Memory B cell (primary cell): Measurements from ENCODE around the gene ATRAID.
"Not testable (repeated sequence)": the region's sequence is repeated elsewhere in the genome, so short reads cannot be mapped to it uniquely, and the experiment has no call there.

Source experiments
- ATAC-seq: fragments of 150-1000 bp; cut with Tn5 transposase; 2 replicates; pipeline ENCODE4 v1.10.0; 2021; ENCODE audit warnings: low read depth, mild to moderate bottlenecking, moderate library complexity
- DNase-seq, 2 donors: peaks; one replicate each; pipeline ENCODE4 v3.0.0; 2022; ENCODE audit warnings: low spot score in 2 of 2
- H3K27ac Mint-ChIP-seq: one replicate; pipeline ENCODE4 v1.8.0; 2022; ENCODE audit warnings: mild to moderate bottlenecking, moderate library complexity, mixed read lengths
- H3K27me3 Mint-ChIP-seq: one replicate; pipeline ENCODE4 v1.8.0; 2022; ENCODE audit warnings: mixed read lengths
- H3K36me3 Mint-ChIP-seq: one replicate; pipeline ENCODE4 v1.8.0; 2022; ENCODE audit warnings: mild to moderate bottlenecking, mixed read lengths
- H3K4me1 Mint-ChIP-seq: one replicate; pipeline ENCODE4 v1.8.0; 2022; ENCODE audit warnings: mixed read lengths
- H3K4me3 Mint-ChIP-seq: one replicate; pipeline ENCODE4 v1.8.0; 2022; ENCODE audit warnings: mild to moderate bottlenecking, moderate library complexity, mixed read lengths
- H3K9me3 Mint-ChIP-seq: one replicate; pipeline ENCODE4 v1.8.0; 2022; ENCODE audit warnings: mixed read lengths

The ATRAID gene, protein sequence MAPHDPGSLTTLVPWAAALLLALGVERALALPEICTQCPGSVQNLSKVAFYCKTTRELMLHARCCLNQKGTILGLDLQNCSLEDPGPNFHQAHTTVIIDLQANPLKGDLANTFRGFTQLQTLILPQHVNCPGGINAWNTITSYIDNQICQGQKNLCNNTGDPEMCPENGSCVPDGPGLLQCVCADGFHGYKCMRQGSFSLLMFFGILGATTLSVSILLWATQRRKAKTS

DNA sequence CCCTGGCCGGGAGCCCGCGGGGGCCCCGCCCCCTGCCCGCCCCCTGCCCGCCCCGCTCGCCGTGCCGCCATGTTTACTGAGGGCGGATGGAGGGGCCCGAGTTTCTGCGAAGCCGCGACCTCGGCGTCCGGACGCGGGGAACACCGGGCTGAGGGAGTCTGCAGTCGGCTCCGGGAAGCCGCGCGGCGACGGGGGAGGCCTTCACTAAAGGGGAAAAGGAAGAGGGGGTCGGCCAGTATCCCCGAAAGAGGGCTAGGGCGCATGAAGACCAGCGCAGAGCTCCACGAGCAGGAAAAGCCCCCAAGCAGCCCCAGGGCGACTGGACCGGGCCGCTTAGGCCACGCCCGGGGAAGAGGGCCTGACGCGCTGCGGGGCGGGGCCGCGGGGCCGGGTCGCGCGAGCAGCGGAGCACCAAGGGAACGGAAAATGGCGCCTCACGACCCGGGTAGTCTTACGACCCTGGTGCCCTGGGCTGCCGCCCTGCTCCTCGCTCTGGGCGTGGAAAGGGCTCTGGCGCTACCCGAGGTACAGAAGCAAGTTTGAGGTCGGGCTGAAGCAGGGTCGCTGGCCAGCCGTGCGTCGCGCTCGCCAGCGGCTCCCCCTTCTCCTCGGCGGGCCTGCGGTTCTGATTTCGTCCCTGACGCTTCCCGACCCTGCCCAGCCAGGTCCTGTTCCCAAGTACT, at the start of gene ATRAID, which contains the start of gene SLC5A6:
TSS of gene ATRAID (plus strand) at position 99 of the 683 bp plus-strand sequence. CDS start at position 427, 328 bp downstream.
TSS of gene SLC5A6 (minus strand) at position 326 of the 683 bp plus-strand sequence. CDS start 4,618 bp downstream, outside the sequence.
- no peaks in the 10 kb centered on the region for H3K27me3 Mint-ChIP-seq
- H3K4me1 Mint-ChIP-seq = peaks cover 28% of the 10 kb centered on the region
- DNase-seq (peak; percentile 91 to 94), ATAC-seq (peak; percentile 83)
- H3K9me3 Mint-ChIP-seq = no peaks in the 10 kb centered on the region
- peak within 1 kb of the TSS; percentile 100 for H3K27ac Mint-ChIP-seq
- peak within 1 kb of the TSS; percentile 99 for H3K4me3 Mint-ChIP-seq
- peaks cover 3% of the 10 kb centered on the region for H3K36me3 Mint-ChIP-seq

DNA sequence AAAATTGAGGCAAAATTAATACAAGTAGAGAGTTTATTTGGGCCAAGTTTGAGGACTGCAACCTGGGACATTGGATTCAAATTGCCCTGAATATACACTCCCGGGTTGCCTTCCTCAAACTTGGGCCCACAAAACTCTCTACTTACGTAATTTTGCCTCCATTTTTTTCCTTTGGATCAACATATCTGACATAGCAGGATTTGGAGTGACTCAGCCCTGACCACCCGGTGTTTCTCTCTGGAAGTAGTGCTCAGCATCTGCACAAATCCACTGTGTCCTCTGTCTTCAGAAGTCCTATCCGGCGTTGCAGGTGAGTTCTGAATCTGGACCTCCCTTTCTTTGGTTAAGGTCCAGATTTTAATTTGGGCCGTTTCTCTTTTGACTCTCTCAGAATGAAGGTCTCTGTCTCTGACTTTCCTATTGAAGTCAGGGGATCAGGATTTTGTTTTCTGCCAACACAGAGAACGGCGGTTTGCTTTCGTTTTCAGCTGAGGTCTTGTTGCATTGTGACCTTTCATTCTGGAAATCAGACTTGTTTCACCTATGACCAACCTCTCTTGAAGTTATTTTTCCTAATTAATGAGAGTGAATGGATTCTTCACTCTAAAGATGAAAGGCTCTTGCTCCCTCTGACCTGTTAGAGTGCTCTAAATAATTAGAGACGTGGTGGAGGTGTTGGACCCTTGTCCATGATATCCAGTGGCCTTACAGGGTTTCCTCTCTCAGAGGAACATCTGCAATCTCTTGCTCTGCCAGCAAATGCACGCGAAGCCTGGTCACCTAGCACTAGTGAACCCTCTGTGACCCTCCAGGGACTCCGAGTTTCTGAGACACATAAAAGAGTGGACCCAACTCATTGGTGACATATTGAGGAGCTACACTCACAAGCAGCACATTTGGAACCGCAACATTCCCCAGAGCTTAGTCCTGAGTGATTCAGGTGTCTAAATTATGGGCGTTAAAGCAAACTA, 49.4 kb upstream of the ATRAID start:
- H3K27me3 Mint-ChIP-seq = peaks cover 4% of the 10 kb centered on the region
- no peak overlapping the region for H3K27ac Mint-ChIP-seq
- H3K4me1 Mint-ChIP-seq = peaks cover 13% of the 10 kb centered on the region
- no peaks in the 10 kb centered on the region for H3K9me3 Mint-ChIP-seq
- no peaks in the 10 kb centered on the region for H3K36me3 Mint-ChIP-seq
- no peak overlapping the region for H3K4me3 Mint-ChIP-seq
- ATAC-seq (no peak), DNase-seq (no peak)

DNA sequence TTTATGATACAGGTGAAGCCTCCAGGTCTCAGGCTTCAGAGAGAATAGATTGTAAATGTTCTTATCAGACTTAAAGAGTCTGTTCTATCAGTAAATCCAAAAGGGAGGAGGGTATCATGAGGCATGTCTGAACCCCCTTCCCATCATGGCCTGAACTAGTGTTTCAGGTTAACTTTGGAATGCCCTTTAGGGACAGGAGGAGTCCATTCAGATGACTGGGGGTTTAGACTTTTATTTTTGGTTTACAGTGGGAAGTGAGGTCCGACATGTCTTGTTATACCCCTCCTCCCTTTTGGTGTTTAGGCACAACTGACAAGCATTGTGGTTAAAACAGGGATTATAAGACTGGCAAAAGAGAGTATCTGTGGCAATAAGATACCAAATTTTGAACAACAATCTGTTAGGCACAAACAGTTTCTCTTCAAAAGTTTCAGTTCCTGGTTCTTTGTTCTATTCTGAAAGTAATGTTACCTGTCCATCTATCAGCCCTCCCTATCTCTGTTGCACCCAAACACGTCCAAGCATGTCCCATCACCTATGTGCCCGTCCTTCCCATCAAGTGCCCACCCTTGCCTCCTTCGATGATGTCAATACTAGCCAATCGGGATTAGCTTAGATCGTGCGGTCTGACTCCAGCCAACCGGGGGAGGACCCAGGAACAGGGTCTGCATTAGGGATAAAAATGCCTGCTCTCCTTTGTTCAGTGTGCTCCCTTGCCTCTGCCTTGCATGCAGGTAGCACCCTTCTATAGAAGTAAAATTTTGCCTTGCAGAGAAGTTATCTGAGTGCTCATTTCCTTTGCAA, 46.7 kb upstream of the ATRAID start:
- no peak overlapping the region for H3K4me3 Mint-ChIP-seq
- no peaks in the 10 kb centered on the region for H3K9me3 Mint-ChIP-seq
- H3K36me3 Mint-ChIP-seq = no peaks in the 10 kb centered on the region
- peaks cover 13% of the 10 kb centered on the region for H3K4me1 Mint-ChIP-seq
- DNase-seq = no peak
- no peaks in the 10 kb centered on the region for H3K27me3 Mint-ChIP-seq
- ATAC-seq = peak; percentile 50
- H3K27ac Mint-ChIP-seq = peak overlapping the region; percentile 30

DNA sequence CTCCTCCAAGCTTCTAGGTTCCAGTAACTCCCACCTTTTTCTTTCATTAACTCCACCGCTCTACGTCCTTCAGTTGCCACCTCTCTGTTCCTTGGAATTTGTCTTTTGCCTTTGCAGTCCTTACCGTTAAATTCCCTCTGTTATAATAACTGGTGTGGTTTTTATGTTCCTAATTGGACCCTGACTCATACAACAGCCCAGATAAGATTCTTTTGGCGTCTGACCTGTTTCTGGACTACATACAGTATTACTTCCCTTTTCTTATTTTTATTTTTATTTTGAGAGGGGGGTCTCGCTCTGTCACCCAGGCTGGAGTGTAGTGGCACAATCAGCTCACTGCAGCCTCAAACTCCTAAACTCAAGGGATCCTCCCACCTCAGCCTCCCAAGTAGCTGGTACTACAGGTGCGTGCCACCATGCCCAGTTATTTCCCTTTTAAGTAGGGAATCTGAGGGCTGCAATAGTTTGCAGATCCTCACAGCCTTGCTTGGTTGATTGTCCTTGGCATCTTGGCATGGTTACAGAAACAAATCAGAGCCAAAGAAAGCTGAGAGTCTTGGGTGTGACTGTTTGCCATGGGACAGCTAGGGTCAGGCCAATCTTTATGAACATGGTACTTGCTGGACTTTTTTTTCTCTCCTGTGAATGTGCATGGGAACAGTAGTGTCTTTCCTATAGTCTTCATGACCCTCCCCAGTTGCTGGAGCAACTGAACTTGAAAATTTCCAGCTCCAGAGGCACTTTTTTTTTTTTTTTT, 41.1 kb upstream of the ATRAID start:
- Mint-ChIP-seq H3K27ac (no peak overlapping the region), H3K9me3 (no peaks in the 10 kb centered on the region), H3K4me1 (peaks cover 6% of the 10 kb centered on the region)

DNA sequence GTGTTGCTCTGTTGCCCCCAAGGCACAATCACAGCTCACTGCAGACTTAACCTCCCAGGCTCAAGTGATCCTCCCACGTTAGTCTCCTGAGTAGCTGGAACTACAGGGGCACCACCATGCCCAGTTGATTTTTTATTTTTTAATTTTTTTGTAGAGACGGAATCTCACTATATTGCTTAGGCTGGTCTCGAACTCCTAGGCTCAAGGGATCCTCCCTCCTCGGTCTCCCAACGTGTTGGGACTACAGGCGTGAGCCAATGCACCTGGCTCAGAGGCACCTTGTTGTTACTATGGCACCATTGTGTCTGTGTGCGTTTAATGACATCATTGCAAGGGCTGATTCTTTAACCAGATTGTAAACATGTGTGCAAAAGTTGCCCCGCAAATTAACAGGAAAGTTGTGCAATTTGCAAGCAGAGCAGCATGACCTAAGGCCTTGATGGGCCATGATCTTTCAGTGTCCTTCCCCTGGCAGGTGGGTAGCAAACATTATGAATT, 40.4 kb upstream of the ATRAID start:
- no peak overlapping the region for H3K4me3 Mint-ChIP-seq
- DNase-seq (no peak), ATAC-seq (no peak)
- H3K27me3 Mint-ChIP-seq = peaks cover 2% of the 10 kb centered on the region
- H3K4me1 Mint-ChIP-seq = peaks cover 6% of the 10 kb centered on the region
- H3K36me3 Mint-ChIP-seq = no peaks in the 10 kb centered on the region
- no peak overlapping the region for H3K27ac Mint-ChIP-seq
- H3K9me3 Mint-ChIP-seq = no peaks in the 10 kb centered on the region

More for the DNA sequence above, 41.1 kb upstream of the ATRAID start:
- no peak for DNase-seq
- ATAC-seq = peak; percentile 36
- H3K4me3 Mint-ChIP-seq = peak overlapping the region; percentile 61
- no peaks in the 10 kb centered on the region for H3K36me3 Mint-ChIP-seq
- H3K27me3 Mint-ChIP-seq = peaks cover 2% of the 10 kb centered on the region

DNA sequence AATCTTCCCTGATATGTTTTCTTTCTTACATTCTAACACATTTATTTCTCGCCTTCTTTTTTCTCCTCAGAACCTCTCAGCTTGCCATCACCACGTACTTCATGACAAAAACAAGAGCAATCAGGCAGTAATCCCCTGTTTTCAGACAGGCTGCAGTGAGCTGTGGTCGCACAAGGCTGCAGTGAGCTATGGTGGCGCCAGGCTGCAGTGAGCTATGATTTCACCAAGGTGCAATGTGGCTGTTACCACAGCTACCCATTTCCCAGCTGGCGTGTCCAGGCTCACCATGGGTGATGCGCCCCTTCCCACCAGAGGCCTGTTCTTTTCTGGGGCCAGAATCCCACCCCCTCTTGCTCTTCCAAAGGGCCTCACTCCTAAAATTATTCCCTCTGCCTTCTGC, 37.2 kb upstream of the ATRAID start:
- DNase-seq (no peak), ATAC-seq (no peak)
- H3K36me3 Mint-ChIP-seq = no peaks in the 10 kb centered on the region
- H3K4me3 Mint-ChIP-seq = no peak overlapping the region
- peaks cover 6% of the 10 kb centered on the region for H3K4me1 Mint-ChIP-seq
- no peaks in the 10 kb centered on the region for H3K9me3 Mint-ChIP-seq
- H3K27me3 Mint-ChIP-seq = peaks cover 9% of the 10 kb centered on the region
- no peak overlapping the region for H3K27ac Mint-ChIP-seq

DNA sequence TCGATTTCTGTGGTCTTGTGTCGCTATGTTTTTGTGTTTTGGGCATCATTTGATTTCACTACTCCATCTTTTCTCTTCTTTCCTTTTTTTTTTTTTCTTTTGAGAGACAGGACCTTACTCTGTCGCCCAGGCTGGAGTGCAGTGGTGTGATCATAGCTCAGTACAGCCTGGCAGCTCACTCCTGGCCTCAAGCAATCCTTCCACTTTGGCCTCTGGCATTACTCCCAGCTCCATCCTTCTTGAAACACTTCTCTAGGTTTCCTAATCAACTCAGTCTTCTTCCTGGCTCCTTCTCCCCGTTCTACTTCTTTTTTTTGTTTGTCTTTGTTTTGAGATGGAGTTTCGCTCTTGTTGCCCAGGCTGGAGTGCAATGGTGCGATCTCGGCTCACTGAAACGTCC, 36.5 kb upstream of the ATRAID start:
- Mint-ChIP-seq H3K27me3 (peaks cover 9% of the 10 kb centered on the region), H3K9me3 (no peaks in the 10 kb centered on the region), H3K4me3 (no peak overlapping the region), H3K27ac (no peak overlapping the region), H3K4me1 (peaks cover 6% of the 10 kb centered on the region), H3K36me3 (no peaks in the 10 kb centered on the region)
- ATAC-seq (no peak), DNase-seq (no peak)

DNA sequence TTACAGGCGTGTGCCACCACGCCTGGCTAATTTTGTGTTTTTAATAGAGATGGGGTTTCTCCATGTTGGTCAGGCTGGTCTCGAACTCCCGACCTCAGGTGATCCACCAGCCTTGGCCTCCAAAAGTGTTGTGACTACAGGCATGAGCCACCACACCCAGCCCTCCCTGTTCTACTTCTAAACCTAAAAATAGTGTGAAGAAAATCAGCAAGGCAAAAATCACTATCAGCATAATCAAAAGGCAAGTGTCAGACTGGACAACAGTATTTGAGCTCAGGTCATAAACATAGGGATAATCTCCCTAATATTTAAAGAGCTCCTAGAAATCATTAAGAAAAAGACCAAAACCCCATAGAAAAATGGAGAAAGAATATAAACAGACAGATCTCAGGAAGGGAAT, 36.1 kb upstream of the ATRAID start:
- ATAC-seq, H3K27ac Mint-ChIP-seq, H3K9me3 Mint-ChIP-seq, H3K4me3 Mint-ChIP-seq, H3K4me1 Mint-ChIP-seq, H3K36me3 Mint-ChIP-seq, DNase-seq: not testable (repeated sequence)
- peaks cover 10% of the 10 kb centered on the region for H3K27me3 Mint-ChIP-seq

DNA sequence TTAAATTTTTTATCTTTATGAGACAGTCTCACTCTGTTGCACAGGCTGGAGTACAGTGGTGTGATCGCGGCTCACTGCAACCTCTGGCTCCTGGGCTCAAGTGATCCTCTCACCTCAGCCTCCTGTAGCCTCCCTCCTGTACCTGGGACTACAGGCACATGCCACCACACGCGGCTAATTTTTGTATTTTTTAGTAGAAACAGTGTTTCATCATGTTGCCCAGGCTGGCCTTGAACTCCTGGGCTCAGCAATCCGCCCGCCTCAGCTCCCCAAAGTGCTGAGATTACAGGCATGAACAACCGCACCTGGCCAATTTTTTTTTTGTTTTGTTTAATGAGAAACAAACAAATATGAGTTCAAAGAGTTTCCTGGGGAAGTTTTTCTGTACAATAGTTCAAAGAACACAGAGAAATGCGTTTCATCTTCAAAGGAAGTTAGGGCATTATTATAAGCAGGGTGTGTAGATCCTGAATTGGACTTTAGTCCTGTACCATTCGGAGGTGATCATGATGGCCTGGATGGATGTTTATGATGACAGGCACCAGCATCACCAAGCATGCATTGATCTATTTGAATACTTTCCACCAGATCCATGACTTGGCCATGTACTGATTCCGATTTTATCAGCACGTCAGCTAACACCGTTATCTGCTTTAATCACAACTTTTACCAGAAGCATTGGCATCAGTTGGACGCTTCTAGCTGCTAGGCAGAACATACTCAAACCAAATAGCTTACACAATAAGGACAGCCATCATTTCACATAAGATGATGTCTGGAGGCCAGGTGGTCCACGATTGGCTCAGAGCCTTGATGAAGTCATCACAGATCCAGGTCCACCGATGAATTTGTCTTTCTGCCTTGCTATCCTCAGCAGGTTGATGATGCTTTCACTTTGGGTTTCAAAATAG, 34.1 kb upstream of the ATRAID start:
- H3K27ac Mint-ChIP-seq = no peak overlapping the region
- ATAC-seq (no peak), DNase-seq (no peak)
- no peaks in the 10 kb centered on the region for H3K36me3 Mint-ChIP-seq
- H3K27me3 Mint-ChIP-seq = peaks cover 18% of the 10 kb centered on the region
- H3K4me3 Mint-ChIP-seq = no peak overlapping the region
- H3K4me1 Mint-ChIP-seq = no peaks in the 10 kb centered on the region
- H3K9me3 Mint-ChIP-seq = no peaks in the 10 kb centered on the region

DNA sequence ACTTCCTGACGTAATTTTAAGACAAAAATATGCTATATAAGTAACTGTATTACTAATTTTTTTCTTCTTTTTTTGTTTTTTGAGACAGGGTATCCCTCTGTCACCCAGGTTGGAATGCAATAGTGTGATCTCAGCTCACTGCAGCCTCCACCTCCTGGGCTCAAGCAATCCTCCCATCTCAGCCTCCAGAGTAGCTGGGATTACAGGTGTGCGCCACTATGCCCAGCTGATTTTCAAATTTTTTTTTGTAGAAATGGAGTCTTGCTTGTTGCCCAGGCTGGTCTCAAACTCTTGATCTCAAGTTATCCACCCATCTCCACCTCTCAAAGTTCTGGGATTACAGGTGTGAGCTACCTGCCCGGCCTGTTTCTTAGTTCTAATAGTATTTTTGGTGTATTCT, 33.4 kb upstream of the ATRAID start:
- Mint-ChIP-seq H3K27ac (no peak overlapping the region), H3K27me3 (peaks cover 18% of the 10 kb centered on the region), H3K4me3 (no peak overlapping the region), H3K4me1 (no peaks in the 10 kb centered on the region), H3K36me3 (no peaks in the 10 kb centered on the region), H3K9me3 (no peaks in the 10 kb centered on the region)
- ATAC-seq (no peak), DNase-seq (no peak)

DNA sequence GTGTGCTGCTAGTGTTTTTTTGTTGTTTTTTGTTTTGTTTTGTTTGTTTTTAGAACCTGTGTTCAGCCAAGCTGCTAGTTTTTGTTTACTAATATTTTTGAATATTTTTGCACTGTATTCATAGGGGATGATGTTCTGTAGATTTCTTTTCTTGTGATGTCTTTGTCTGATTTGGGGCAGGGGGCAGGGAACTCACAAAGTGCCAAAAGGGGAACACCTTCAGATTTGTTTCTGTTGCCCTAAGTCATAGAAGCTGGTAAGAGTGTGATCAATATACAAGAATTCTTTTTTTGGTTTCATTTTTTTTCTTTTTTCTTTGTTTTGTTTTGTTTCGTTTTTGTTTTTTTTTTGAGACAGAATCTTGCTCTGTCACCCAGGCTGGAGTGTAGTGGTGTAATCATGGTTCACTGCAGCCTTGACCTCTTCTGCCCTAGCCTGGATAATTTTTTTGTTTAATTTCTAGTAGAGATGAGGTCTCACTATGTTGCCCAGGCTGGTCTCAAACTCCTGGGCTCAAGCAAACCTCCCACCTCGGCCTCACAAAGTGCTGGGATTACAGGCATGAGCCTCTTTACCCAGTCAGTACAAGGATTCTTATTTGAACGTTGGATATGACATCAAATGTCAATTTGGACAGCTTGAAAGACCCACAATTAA, 32.4 kb upstream of the ATRAID start:
- DNase-seq = no peak
- no peaks in the 10 kb centered on the region for H3K36me3 Mint-ChIP-seq
- no peak overlapping the region for H3K4me3 Mint-ChIP-seq
- no peak overlapping the region for H3K27ac Mint-ChIP-seq
- H3K4me1 Mint-ChIP-seq = no peaks in the 10 kb centered on the region
- no peaks in the 10 kb centered on the region for H3K9me3 Mint-ChIP-seq
- peaks cover 20% of the 10 kb centered on the region for H3K27me3 Mint-ChIP-seq
- ATAC-seq = no peak
